NB4 (cell line): ENCODE data around the gene SPAG9.

ENCODE experiments used
- CTCF ChIP-seq: IDR thresholded peaks from one replicate; pipeline ENCODE4 v1.5.1; 2012; ENCODE audit warnings: low read depth, low read length
- MYC ChIP-seq: IDR thresholded peaks from 2 replicates; pipeline ENCODE4 v1.6.1; 2011; ENCODE audit warnings: low read depth, low read length
- POLR2A ChIP-seq: IDR thresholded peaks from 2 replicates; pipeline ENCODE4 v1.6.1; 2011; ENCODE audit warnings: mild to moderate bottlenecking; ENCODE audit not compliant: insufficient read length; ENCODE audit errors: extremely low read depth

GRCh38 chr17:50948711-50949110 is 172.0 kb downstream of the SPAG9 start:
- TF ChIP-seq CTCF = no peak
- TF ChIP-seq POLR2A = no peak
- no peak for TF ChIP-seq MYC
